NCI-H69 (cell line): ENCODE data around the gene HSD17B8.
"Not testable (repeated sequence)": the region's sequence is repeated elsewhere in the genome, so short reads cannot be mapped to it uniquely, and the experiment has no call there.

Experiments
- DNase-seq: peaks from one replicate; lab custom pipeline; 2025; lab: John Stamatoyannopoulos, UW

Gene HSD17B8

GRCh38 chr6:33206027-33206863 is 1.8 kb downstream of the HSD17B8 start:
- no peak for DNase-seq

GRCh38 chr6:33206864-33207551 is 2.6 kb downstream of the HSD17B8 start:
- peak; percentile 59 for DNase-seq

GRCh38 chr6:33207552-33208090 is 3.2 kb downstream of the HSD17B8 start:
- DNase-seq: peak; percentile 69

GRCh38 chr6:33208091-33208967 is 3.9 kb downstream of the HSD17B8 start, which contains the start of gene RING1:
TSS of gene RING1 (plus strand) at chr6:33208500. CDS start at chr6:33208823, 323 bp downstream.
- DNase-seq: peak; percentile 86

- no peak for DNase-seq
Measured at GRCh38 chr6:33209856-33210255, 5.4 kb downstream of the HSD17B8 start.

- DNase-seq: no peak
Measured at GRCh38 chr6:33211136-33211535, 6.7 kb downstream of the HSD17B8 start.

- no peak for DNase-seq
Measured at GRCh38 chr6:33211666-33212422, 7.4 kb downstream of the HSD17B8 start.

GRCh38 chr6:33212857-33213165 is 8.4 kb downstream of the HSD17B8 start:
- no peak for DNase-seq

GRCh38 chr6:33213166-33213988 is 8.9 kb downstream of the HSD17B8 start:
- peak; percentile 56 for DNase-seq

- DNase-seq: no peak
Measured at GRCh38 chr6:33213989-33214335, 9.5 kb downstream of the HSD17B8 start.

- DNase-seq: no peak
Measured at GRCh38 chr6:33215271-33216116, 11.0 kb downstream of the HSD17B8 start.

GRCh38 chr6:33216117-33216649 is 11.7 kb downstream of the HSD17B8 start:
- no peak for DNase-seq

GRCh38 chr6:33217246-33217645 is 12.8 kb downstream of the HSD17B8 start:
- no peak for DNase-seq

- DNase-seq: no peak
Measured at GRCh38 chr6:33217681-33218080, 13.2 kb downstream of the HSD17B8 start.

- DNase-seq: not testable (repeated sequence)
Measured at GRCh38 chr6:33226503-33227120, 22.2 kb downstream of the HSD17B8 start.

GRCh38 chr6:33235221-33235634 is 30.8 kb downstream of the HSD17B8 start:
- DNase-seq: peak; percentile 64

- DNase-seq: no peak
Measured at GRCh38 chr6:33236328-33236727, 31.9 kb downstream of the HSD17B8 start.

GRCh38 chr6:33236852-33237251 is 32.4 kb downstream of the HSD17B8 start:
- DNase-seq: no peak

- no peak for DNase-seq
Measured at GRCh38 chr6:33237741-33238140, 33.3 kb downstream of the HSD17B8 start.
